ENCODE data around the gene SPOCK3.
"Not testable (repeated sequence)": the region's sequence is repeated elsewhere in the genome, so short reads cannot be mapped to it uniquely, and the experiment has no call there.

SPOCK3 gene
- 0 reads per million in 4 donors for total RNA-seq

DNA sequence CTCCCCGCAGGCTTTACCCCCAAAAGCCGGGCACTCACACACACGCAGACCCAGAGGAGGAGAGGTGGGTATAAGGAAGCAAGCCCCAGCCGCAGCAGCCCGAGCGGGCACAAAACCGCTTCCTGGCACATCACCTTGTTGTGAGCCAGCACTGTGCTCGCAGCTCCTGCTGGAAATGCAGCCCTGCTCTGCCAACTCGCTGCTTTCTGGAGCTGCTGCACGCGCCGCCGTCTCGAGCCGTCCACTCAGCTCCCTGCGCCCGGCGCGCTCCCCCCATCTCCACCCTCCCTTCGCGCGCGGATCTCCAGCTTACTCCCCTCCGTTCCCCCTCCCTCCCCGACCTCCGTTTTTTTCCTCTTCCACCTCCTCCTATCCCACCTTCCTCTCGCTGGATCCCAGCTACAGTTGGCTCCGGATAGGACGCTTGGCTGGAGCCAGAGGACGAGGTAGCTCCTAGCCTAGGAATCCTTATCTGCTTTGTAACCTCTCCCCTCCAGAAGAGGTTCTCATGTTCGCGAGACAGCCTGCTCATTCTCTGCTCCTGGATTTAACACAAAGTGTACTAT is at the start of gene SPOCK3:
TSS of gene SPOCK3 (minus strand) at position 179 of the 566 bp plus-strand sequence.
- peak in 1 of 5 donors; percentile 6 for DNase-seq

GRCh38 chr4:167282171-167282864 is 48.0 kb upstream of the SPOCK3 start:
- DNase-seq: no peak

GRCh38 chr4:167281545-167281944 is 47.3 kb upstream of the SPOCK3 start:
- DNase-seq: not testable (repeated sequence)

- DNase-seq: no peak
Measured at GRCh38 chr4:167274351-167274750, 40.1 kb upstream of the SPOCK3 start.

DNA sequence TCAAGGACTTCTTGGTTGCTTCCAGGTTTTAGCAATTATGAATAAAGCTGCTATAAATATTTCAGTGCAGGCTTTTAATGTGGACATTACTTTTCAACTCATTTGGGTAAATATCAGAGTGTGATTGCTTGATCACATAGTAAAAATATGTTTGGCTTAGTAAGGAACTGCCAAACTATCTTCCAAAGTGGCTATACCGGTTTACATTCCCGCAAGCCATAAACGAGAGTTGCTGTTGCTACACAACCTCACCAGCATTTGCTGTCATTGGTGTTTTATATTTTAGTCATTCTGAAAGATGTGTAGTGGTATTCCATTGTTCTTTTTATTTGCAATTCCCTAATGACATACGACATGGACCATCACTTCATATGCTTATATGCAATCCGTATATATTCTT is 30.9 kb upstream of the SPOCK3 start:
- DNase-seq: no peak

DNA sequence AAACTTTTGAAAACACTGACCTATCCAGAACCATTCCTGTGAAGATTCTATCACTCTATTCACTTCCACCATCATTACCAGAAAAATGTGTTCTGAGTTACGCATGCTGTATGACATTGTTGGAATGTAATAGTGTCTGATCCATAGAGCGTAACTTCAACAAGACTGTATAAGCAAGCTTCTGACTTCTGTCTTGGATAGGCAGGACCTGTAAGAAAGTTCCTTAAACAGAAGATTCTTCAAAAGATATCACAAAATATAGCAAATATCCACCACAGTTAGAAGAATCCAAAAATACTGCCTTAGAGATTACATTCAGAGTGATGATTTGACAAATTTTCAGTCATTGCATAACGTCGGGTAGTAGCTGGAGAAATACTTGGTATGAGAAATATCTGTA is 14.0 kb upstream of the SPOCK3 start:
- DNase-seq: no peak

- no peak for DNase-seq
Measured at GRCh38 chr4:167239627-167240026, 5.3 kb upstream of the SPOCK3 start.

DNA sequence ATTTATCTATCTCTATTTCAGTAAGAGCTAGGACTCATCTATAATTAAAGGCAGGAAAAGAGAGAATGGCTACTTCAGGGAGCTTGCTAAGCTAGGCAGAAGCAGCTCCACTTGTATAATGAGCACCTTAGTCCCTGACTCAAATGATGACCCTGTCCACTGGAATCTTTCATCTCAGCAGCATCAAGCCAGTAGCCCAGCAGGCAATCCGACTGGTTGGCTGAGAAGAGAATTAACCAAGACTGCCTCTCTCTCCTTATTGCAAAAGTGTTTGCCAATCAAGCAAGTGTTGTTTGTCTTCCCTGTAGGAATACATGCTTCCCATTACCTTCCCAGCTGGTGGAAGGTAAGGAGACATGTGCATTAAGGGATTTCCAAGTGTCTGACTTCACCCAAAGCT is 3.9 kb upstream of the SPOCK3 start:
- DNase-seq: no peak

DNA sequence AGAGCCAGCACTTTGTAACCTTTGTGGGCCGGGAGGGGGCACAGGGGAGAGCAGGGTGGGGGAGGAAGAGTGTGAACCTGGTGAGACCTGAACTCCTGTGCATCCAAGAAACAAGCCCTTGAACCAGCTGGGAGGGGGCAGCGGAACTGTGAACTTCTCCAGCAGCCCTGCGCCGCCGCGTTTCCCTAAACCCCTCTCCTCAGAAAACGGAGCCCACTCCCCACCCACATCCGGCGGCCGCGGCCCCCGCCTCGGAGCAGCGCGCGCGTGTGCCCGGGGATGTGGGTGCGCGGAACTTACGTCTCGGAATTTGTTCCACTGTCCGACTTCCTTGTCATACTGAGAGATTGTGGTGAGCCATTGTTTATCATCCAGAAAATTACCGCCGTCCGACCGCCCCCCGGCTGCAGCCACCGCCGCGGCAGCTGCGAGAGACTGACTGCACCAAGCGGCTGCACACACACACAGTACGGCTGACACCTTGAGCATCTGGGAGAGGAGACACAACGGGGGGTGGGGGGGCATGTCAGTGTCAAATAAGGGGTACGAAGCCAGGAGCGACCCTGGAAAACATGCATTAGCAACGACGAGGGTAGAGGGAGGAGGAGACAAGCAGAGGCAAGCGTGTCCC is 494 bp downstream of the SPOCK3 start:
- DNase-seq: peak in 1 of 5 donors; percentile 0

GRCh38 chr4:167232805-167233684 is 1.2 kb downstream of the SPOCK3 start:
- DNase-seq: no peak

GRCh38 chr4:167230744-167231143 is 3.5 kb downstream of the SPOCK3 start:
- no peak for DNase-seq

GRCh38 chr4:167222099-167222498 is 12.2 kb downstream of the SPOCK3 start:
- peak in 1 of 5 donors; percentile 10 for DNase-seq

DNA sequence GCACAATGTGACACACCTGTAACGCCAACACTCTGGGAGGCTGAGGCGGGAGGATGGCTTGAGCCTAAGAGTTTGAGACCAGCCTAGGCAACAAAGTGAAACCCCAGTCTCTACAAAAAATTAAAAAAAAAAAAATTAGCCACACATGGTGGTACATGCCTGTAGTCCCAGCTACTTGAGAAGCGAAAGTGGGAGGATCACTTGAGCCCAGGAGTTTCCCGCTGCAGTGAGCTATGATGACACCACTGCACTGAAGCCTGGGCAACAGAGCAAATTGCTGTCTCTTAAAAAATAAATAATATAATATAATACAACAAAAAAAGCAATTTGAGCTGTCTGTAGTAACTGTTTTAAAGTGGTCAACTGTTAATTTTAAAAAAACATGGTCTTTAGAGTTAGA is 13.2 kb downstream of the SPOCK3 start:
- DNase-seq: no peak

DNA sequence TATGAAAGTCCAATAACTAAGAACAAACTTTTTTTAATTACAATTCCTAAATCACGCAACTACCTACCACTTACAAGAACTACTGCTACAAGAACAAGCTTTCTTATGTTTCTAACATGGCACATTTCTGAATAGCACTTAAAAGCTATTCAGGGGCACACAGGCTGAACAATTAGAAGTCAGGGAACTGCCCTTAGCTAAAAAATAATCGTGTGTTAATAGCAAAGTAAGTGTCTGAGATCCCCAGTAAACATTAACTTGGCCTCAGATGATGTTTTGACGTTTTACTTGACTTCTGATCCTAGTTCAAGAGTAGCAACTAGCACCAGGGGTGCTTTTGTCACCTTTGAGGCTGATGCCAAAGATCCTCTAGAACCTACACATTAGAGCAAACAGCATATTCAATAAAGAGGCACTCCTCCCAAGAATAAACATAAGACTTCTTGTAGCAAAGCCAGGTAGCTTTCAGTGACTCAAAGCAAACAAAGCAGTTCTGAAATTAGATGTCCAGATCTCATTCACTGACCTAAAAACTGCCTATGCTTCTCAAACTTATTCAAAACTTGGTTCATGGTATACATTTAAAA is 16.2 kb downstream of the SPOCK3 start:
- DNase-seq: no peak

DNA sequence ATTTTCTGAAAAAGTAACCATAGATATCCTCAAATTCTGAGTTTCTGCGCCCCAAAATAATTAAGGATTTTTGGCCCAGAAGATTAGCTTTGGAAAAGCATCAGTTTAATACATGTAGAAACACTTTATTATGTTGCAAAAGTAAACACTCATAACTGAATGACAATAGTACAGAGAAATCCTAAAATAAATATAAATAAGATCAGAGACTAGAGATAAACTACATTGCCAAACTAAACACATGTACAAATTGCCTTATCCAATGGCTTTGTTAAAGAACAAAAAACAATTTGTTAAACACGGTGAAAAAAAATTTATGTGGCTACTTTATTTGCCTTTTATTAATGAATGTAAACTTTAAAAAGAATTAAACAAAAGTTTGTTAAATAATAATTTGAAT is 17.5 kb downstream of the SPOCK3 start:
- no peak for DNase-seq

DNA sequence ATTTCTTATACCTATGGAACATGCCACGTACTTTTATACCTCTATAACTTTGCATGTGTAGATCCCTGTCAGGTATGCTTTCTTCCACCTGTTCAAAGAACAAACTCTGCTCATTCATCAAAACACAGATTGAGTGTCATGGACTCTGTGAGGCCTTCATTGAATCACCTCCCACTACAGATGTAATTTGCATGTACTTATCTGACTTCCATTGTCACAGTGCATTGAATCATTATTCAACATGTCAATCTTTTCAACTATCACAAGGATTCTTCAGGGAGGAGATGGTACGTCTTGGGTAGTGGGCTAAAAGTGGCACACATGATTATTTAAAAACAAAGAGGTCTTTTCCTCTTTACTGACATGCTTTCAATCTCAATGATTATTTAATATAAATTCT is 24.1 kb downstream of the SPOCK3 start:
- DNase-seq: no peak

GRCh38 chr4:167196344-167197012 is 37.8 kb downstream of the SPOCK3 start:
- DNase-seq: no peak

GRCh38 chr4:167190379-167190778 is 43.9 kb downstream of the SPOCK3 start:
- no peak for DNase-seq

- no peak for DNase-seq
Measured at GRCh38 chr4:167185465-167185864, 48.8 kb downstream of the SPOCK3 start.

DNA sequence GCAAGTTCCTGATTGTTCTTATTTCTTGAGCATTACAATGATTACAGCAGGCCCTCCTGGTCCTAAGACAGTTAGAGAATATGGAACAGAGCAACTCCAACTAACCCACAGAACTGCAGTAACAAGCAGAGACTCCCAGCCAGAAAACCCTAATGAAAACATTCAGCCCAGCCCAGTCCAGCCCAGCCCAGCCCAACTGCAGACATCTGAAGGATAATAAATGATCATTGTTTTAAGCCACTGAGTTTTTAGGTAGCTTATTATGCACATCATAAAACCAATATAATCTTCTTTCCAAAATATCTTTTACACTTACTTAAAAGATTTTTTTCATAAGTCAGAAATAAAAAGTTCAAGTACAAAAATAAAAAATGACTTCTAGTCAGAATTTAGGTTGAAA is 51.3 kb downstream of the SPOCK3 start:
- no peak for DNase-seq

- DNase-seq: no peak
Measured at GRCh38 chr4:167177925-167178324, 56.4 kb downstream of the SPOCK3 start.

DNA sequence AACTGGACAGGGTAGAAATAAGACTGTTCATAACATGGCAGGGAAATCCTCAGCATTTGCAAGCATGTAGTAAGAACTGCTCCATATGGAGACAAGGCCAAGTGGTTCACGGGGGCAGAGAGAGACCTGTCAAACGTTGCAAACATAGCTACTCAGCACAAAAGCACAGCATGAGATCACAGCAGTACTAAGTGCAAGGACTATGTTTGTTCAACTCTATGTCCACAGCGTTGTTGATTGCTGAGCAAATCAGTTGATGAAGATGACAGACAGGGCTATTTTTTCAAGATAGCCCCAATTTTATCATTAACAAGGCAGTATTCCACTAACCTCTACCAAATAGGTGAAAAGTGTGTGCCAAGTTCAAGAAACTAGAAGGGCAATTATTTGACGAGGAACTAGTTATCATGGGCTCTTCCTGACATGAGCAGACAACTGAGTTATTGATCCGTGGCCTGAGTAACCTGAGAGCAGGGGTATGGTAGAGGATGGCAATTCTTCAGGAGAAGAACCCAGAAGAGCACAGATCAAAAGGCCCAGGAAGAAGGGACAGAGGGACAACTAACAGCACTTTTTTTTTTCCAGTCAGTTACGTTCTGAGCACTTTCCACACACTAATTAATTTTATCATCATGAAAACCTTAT is 57.4 kb downstream of the SPOCK3 start:
- no peak for DNase-seq

All from T-helper 1 cell (primary cell).